ENCODE results near the gene PTP4A2. TPM values are rescaled to one million over a fixed set of nuclear protein-coding genes. Genes with fewer than 3 reads are reported as not detected.
A peak's percentile ranks its signal among the peaks of the same experiment; 100 is the strongest.
"Not testable (repeated sequence)": the region's sequence is repeated elsewhere in the genome, so short reads cannot be mapped to it uniquely, and the experiment has no call there.

The PTP4A2 gene
- total RNA-seq, 2 experiments from 2014 or later, result 401 to 507 TPM

DNA sequence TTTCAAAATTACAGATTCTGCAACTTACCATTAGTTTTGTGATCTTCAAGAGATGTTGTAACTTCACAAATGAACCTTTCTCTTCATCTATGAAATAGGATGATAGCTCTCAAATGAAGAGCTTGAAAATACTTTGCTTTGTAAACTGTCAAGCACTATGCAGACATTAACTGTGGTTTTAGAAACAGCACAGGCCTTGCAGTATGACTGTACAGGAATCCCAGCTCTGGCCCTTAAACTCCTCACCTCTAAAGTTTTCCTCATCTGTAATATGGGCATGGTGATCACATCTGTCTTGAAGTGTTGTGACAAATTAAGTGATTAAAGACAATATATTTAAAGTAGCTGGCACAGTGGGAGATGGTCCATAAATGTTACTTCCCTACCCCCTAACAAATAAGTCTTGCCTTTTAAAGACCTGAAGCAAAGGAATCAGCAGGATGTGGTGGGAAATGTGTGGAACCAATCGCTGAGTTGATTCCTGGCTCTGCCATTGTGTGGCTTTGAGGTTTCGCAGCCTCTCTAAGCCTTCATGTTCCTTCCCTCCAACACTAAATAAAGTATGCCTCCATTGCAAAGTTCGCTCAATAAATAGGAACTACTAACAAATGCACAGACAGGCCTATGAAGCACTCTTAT is 5.5 kb upstream of the PTP4A2 start:
- peak; percentile 89 for DNase-seq
- peak; percentile 38 for ATAC-seq
- H3K4me3 Mint-ChIP-seq, result peak overlapping the region; percentile 77
- CTCF ChIA-PET, result interaction anchor here (0.7 to 14.9 kb wide), 17 partner anchors 9 to 299 kb away, joined by 3 to 530 read pairs (median 3); partner anchors contain the start of genes PEF1 and SPOCD1
- H3K4me1 Mint-ChIP-seq, result peaks cover 68% of the 10 kb centered on the region
- H3K27ac Mint-ChIP-seq, result peak overlapping the region; percentile 96
- H3K36me3 Mint-ChIP-seq, result no peaks in the 10 kb centered on the region
- no peaks in the 10 kb centered on the region for H3K27me3 Mint-ChIP-seq
- H3K9me3 Mint-ChIP-seq (ENCODE audit: low read depth), result no peaks in the 10 kb centered on the region

DNA sequence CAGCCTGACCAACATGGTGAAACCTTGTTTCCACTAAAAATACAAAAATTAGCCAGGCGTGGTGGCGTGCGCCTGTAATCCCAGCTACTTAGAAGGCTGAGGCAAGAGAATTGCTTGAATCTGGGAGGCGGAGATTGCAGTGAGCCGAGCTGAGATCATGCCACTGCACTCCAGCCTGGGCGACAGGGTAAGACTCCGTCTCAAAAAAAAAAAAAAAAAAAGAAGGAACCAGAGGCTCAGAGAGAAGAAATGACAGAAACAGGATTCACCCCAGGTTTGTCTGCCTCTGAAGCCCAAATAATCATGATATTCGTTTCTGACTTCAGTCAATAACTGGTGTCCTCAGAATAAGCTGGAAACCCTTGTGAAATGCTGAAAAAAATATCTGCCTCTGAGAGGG is 3.9 kb upstream of the PTP4A2 start:
- Mint-ChIP-seq H3K27ac (peak overlapping the region; percentile 96), H3K4me1 (peaks cover 72% of the 10 kb centered on the region), H3K4me3 (peak overlapping the region; percentile 77)
- H3K9me3 Mint-ChIP-seq (ENCODE audit: low read depth); DNase-seq; H3K36me3 Mint-ChIP-seq; H3K27me3 Mint-ChIP-seq; ATAC-seq: not testable (repeated sequence)
- CTCF ChIA-PET, result interaction anchor here (1.2 to 14.9 kb wide), 5 partner anchors 11 to 73 kb away, joined by 3 to 530 read pairs (median 6); no protein-coding TSS in a partner anchor

DNA sequence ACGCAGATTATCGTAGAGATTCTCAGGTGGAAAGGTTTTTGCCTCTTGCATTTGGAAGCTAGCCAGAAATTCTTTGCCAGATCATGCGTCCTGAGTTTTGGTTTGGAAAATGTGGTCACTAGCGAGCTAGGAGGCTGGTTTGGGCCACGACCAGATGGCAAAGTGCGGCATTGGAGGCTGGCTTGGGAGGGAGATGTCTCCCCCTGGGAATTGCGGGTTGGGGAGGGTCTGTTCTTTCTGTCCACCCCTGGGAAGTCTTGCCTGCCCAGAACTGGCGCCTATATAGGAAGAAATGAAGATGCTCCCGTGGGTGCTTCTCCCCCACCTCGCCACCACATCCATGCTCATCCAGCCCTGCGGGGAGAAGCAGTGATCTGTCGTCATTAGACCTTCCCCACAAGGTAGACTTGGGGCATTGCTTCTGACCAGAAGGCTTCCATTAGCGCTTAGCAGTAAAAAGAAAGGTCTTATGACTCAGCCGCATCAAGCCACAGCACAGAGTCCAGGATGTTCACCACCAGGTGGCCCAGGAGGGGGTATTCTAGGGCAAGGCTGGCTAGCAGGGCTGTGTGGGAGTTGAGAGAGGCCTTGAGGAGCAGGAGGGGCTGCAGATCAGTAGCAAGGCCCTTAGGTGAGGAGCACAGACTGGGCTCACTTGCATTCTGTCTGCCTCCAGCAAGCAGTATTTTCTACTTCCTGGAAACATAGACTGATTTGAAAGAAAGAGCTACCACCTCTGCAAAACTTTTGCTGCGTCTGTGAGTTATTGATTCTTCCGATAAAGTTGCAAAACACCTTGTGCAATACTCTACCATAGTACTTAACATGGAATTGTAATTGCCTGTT is 1.5 kb upstream of the PTP4A2 start:
- DNase-seq (peak; percentile 94), ATAC-seq (peak; percentile 43)
- Mint-ChIP-seq H3K9me3 (ENCODE audit: low read depth) (no peaks in the 10 kb centered on the region), H3K4me3 (peak overlapping the region; percentile 99), H3K36me3 (peaks cover 29% of the 10 kb centered on the region), H3K27me3 (no peaks in the 10 kb centered on the region), H3K27ac (peak overlapping the region; percentile 96), H3K4me1 (peaks cover 68% of the 10 kb centered on the region)
- CTCF ChIA-PET, result interaction anchor here (1.0 to 14.9 kb wide), 11 partner anchors 9 to 171 kb away, joined by 3 to 530 read pairs (median 10); partner anchors contain the start of genes KPNA6 and SPOCD1

DNA sequence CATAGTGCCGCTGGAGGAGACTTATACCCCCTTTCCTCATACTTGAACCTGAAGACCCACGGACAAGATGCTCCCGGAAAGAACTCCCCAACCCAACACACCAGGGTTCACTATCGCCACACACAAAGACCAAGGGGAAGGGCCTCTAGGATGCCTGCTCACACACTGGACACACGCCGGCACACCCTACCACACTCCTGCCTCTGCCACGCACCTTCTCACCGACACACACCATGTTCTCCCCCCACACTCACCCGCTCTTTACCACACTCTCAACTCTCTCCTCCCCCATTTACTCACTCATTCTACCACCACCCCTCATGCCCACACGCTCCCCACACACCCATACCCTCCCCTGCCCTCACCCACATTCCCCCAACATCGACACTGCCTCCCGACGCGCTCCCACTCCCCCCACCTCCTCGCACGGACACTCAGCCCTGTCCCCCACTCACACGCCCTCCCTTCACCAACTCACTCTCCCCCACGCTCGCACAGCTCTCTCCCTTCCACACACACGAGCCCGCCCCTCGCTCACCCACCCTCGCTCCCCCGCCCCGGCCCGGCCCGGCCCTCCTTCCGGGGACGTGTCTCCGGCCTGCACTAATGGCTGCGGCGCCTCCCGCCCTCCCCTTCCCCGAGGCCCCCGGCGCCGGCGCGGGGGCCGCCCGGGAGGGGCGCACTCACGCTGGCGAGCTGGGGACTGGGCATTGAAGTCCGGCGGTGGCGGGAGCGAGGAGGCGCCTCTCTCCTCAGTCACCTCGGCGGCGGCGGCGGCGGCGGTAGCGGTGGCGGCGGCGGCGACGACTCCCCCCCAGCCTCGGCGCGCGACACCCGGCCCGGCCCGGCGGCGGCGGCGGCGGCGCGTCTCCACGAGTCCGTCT is 626 bp downstream of the PTP4A2 start:
- H3K36me3 Mint-ChIP-seq, result peaks cover 42% of the 10 kb centered on the region
- ATAC-seq, result peak; percentile 29
- no peaks in the 10 kb centered on the region for H3K27me3 Mint-ChIP-seq
- H3K9me3 Mint-ChIP-seq (ENCODE audit: low read depth), result no peaks in the 10 kb centered on the region
- H3K27ac Mint-ChIP-seq, result peak overlapping the region; percentile 98
- H3K4me3 Mint-ChIP-seq, result peak overlapping the region; percentile 99
- peak; percentile 86 for DNase-seq
- H3K4me1 Mint-ChIP-seq, result peaks cover 68% of the 10 kb centered on the region
- CTCF ChIA-PET, result interaction anchor here (0.6 to 14.9 kb wide), 6 partner anchors 12 to 35 kb away, joined by 3 to 530 read pairs (median 16); no protein-coding TSS in a partner anchor

DNA sequence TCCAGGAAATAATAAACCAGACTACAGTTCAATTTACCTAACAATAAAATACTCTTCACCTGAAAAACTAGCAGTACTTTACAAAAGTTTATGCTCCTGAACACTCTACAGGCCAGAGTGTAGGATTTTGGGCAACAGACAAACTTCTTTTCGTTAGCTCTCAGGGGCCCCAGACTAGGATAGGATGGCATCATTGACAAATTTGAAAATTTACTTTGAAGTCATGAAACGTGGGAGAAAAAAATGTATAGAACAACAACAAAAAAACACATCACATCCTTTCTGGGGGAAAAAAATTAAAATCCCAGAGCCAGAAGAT is 1.2 kb downstream of the PTP4A2 start:
- CTCF ChIA-PET, result interaction anchor here (2.1 to 14.9 kb wide), 2 partner anchors 20 to 35 kb away, joined by 9 to 530 read pairs; no protein-coding TSS in a partner anchor
- no peaks in the 10 kb centered on the region for H3K27me3 Mint-ChIP-seq
- H3K4me1 Mint-ChIP-seq, result peaks cover 68% of the 10 kb centered on the region
- no peak for ATAC-seq
- H3K4me3 Mint-ChIP-seq, result peak overlapping the region; percentile 99
- H3K36me3 Mint-ChIP-seq, result peaks cover 45% of the 10 kb centered on the region
- H3K27ac Mint-ChIP-seq, result peak overlapping the region; percentile 98
- no peaks in the 10 kb centered on the region for H3K9me3 Mint-ChIP-seq (ENCODE audit: low read depth)
- DNase-seq, result no peak

DNA sequence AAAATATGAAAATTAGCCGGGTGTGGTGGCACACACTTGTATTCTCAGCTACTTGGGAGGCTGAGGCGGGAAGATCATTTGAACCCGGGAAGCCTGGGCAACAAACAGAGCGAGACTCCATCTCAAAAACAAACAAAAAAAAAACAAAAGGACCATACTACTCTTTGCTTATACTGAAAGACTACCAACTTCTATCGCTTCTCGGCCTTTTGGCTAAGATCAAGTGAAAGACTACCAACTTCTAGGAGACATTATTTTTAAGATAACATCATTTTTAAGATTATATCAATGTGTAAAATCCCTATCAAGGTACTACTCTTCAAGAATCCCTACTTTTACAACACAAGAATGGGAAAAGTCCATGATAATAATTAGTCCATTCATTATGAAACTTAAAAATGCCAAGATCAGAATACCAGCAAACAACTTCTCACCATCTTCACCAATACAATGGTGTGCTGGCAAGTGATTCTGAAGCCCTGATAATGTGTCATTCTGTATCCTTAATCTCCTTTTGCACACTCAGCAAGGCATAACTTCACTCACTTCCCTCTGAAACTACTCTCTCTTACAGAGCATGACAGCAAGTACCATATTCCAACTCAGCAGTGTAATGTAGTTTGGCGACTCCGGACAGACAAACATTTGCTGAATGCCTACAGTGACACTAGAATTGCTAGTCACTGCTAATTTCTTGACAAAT is 1.7 kb downstream of the PTP4A2 start:
- no peaks in the 10 kb centered on the region for H3K9me3 Mint-ChIP-seq (ENCODE audit: low read depth)
- H3K36me3 Mint-ChIP-seq, result peaks cover 49% of the 10 kb centered on the region
- H3K27me3 Mint-ChIP-seq, result no peaks in the 10 kb centered on the region
- DNase-seq, result no peak
- peaks cover 70% of the 10 kb centered on the region for H3K4me1 Mint-ChIP-seq
- CTCF ChIA-PET, result interaction anchor here (3.6 to 14.9 kb wide), 3 partner anchors 8 to 20 kb away, joined by 27 to 530 read pairs (median 45); no protein-coding TSS in a partner anchor
- peak overlapping the region; percentile 98 for H3K27ac Mint-ChIP-seq
- no peak for ATAC-seq
- peak overlapping the region; percentile 99 for H3K4me3 Mint-ChIP-seq

DNA sequence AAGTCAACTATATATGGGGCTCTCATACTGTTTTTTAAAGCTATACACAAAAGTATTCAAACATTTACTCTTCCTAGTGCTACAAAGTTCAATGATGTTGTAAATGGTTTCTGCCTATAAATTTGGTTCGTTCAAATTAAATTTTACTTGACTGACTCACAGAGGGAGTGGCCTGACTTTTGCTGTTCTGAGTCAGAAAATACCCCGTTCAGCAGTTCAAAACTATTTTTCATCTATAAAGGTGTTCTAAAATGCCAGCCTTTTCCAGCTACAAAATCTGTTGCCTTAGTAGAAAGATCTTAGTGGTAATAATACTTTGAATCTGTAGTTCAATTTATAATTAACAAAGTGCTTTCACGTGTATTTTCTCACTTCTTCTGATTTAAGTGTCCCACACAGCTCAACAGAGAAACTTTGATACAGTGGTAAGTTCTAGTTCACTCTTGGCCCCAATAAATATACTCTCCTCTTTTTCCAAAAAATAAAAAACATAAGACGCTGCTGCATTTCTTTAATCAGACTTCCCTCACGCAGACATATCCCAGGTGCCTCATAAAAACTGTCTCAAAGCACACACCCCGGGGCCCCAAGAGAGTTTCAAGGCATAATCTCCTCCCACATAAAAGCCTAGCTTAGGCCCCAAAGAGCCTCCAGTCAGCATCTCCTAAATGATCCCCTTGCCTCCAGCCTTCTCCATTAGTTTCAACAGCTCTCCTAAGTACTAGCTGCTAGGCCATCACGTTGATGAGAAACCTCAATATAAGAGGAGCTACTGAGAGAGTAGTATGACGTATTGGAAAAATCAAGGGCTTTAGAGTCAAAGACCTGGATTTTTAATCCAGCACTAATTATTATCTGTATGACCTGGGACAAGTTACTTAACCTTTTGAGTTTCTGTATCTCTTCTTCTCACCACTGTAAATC is 3.2 kb downstream of the PTP4A2 start:
- DNase-seq (no peak), ATAC-seq (no peak)
- CTCF ChIA-PET, result interaction anchor here (0.5 to 14.9 kb wide), 5 partner anchors 9 to 42 kb away, joined by 3 to 530 read pairs (median 27); no protein-coding TSS in a partner anchor
- no peaks in the 10 kb centered on the region for H3K27me3 Mint-ChIP-seq
- H3K27ac Mint-ChIP-seq, result peak overlapping the region; percentile 98
- H3K4me3 Mint-ChIP-seq, result peak overlapping the region; percentile 99
- peaks cover 59% of the 10 kb centered on the region for H3K36me3 Mint-ChIP-seq
- H3K9me3 Mint-ChIP-seq (ENCODE audit: low read depth), result no peaks in the 10 kb centered on the region
- H3K4me1 Mint-ChIP-seq, result peaks cover 67% of the 10 kb centered on the region

DNA sequence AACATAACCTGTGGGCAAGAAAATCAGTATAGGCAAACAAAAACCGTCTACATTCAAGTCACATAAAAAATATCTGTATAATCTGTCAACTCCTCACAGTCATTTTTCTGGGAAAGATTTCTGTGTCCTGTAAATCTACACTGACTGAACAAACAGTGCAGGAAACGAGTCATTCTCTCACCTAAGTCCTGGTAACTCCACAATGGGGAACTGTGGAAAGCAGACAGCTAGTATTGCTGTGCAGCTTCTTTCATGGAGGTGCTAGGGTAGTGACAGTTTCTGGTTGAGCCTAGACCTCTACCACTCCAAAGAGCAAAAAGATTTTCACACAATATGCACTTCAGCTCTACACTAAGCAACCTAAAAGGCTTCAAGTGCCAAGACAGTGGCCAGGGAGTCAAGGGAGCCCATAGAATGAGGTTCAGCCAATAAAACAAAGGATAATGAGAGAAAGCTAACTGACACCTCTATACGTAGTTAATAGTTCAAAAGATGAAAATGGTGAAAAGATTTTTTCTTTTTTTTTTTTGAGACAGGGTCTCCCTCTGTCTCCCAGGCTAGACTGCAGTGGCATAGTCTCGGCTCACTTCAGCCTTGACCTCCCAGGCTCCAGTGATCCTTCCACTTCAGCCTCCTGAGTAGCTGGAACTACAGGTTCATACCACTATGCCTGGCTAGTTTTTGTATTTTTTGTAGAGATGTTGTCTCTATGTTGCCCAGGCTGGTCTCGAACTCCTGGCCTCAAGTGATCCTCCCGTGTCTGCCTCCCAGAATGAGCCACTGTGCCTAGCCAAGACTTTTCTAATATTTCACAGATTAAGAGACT is 5.5 kb downstream of the PTP4A2 start:
- H3K4me1 Mint-ChIP-seq, result peaks cover 62% of the 10 kb centered on the region
- peak; percentile 21 for ATAC-seq
- H3K27ac Mint-ChIP-seq, result peak overlapping the region; percentile 98
- H3K4me3 Mint-ChIP-seq, result peak overlapping the region; percentile 99
- CTCF ChIA-PET, result interaction anchor here (1.0 to 14.9 kb wide), 4 partner anchors 9 to 24 kb away, joined by 3 to 530 read pairs (median 36); no protein-coding TSS in a partner anchor
- no peaks in the 10 kb centered on the region for H3K9me3 Mint-ChIP-seq (ENCODE audit: low read depth)
- peaks cover 69% of the 10 kb centered on the region for H3K36me3 Mint-ChIP-seq
- H3K27me3 Mint-ChIP-seq, result no peaks in the 10 kb centered on the region
- DNase-seq, result no peak

DNA sequence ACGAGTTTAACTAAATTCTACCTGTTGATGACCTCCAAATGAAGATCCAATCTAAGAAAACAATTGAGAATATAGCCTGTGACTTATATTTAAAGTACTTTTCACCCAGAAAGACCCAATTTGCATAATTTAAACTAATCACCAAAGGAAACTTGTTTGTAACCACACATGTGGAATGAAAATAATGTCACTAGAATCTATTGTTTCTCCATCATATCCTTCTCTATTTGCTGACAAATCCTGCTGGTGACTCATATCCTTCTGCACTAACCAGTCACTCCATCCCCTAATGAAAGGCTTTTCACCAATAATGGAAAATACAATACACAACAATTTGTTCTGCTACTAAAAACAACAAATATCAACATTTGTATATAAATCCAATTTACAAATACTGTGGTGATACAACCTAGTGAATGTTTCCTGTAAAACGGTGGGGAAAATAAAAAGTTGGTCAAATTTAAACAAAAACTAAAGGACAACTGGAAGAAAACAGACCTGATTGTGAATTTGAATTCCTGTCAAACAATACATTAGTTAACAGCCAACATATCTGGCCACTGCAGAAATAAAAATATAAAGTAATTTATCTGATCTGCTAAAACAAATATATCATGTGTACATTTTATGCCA is 6.5 kb downstream of the PTP4A2 start:
- H3K36me3 Mint-ChIP-seq, result peaks cover 66% of the 10 kb centered on the region

DNA sequence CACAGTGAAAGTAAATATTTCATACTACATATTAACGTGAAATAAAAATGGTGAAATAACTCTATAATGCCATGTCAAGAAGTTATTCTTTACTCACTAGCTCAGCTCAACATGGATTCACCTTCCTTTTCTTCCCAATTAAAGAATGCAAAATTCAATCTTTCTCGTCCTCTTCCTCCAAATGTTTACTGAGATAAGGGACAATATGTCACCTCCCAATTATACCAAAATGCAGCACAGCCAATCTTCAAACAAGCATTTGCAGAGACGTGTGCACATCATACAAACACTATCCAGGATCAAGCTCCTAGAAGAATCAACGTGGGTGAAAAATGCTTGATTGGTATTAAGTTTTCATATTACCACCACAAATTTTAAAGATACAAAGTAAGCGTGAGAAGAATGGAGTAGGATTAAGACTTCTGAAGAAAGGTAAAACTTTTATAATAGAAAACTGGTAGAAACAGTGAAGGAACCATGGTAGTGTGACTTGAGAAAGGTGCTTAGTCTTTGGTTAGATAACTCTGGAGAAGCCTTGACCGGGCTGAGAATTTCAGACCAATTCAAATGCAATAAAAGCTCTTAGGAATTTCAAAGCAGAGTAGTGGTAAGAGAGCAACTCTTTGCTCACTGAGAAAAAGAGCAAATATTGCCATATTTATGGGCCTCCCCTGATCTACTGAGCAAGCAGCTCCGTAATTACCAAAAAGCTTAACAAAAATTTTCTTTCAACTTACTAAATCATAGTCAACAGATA is 7.2 kb downstream of the PTP4A2 start:
- H3K27ac Mint-ChIP-seq, result peak overlapping the region; percentile 98
- H3K9me3 Mint-ChIP-seq (ENCODE audit: low read depth), result no peaks in the 10 kb centered on the region
- H3K4me1 Mint-ChIP-seq, result peaks cover 73% of the 10 kb centered on the region
- no peak for DNase-seq
- H3K27me3 Mint-ChIP-seq, result no peaks in the 10 kb centered on the region
- peaks cover 62% of the 10 kb centered on the region for H3K36me3 Mint-ChIP-seq
- ATAC-seq, result no peak
- H3K4me3 Mint-ChIP-seq, result peak overlapping the region; percentile 99
- CTCF ChIA-PET, result interaction anchor here (0.6 to 2.6 kb wide), 11 partner anchors 9 to 257 kb away, joined by 3 to 12 read pairs (median 3); partner anchors contain the start of gene SPOCD1

More for the DNA sequence above, 6.5 kb downstream of the PTP4A2 start:
- no peak for DNase-seq
- Mint-ChIP-seq H3K4me3 (peak overlapping the region; percentile 99), H3K27ac (peak overlapping the region; percentile 98), H3K9me3 (ENCODE audit: low read depth) (no peaks in the 10 kb centered on the region), H3K27me3 (no peaks in the 10 kb centered on the region), H3K4me1 (peaks cover 72% of the 10 kb centered on the region)
- peak; percentile 13 for ATAC-seq
- CTCF ChIA-PET, result interaction anchor here (0.6 to 14.9 kb wide), 11 partner anchors 8 to 256 kb away, joined by 3 to 530 read pairs (median 3); partner anchors contain the start of gene SPOCD1

Measured in activated CD8-positive, alpha-beta memory T cell treated with anti-CD3 and anti-CD28 coated beads, Interleukin-2, amount 10 ng/mL, durations not matched to agents 7 days and 5 days (primary cell).